HepG2 (cell line): ENCODE data around the gene TLNRD1. TPM values are rescaled to one million over a fixed set of nuclear protein-coding genes. Genes with fewer than 3 reads are reported as not detected.

Source experiments
- ARNT2 ChIP-seq: sonication (generic); formaldehyde crosslinking; IDR thresholded peaks from 2 replicates; pipeline ENCODE4 v1.8.0; 2022; ENCODE audit warnings: mild to moderate bottlenecking, low read depth, missing genetic modification reagents, moderate library complexity
- KLF12 ChIP-seq: sonication (generic); formaldehyde crosslinking; IDR thresholded peaks from 2 replicates; pipeline ENCODE4 v1.4.0; 2020; ENCODE audit warnings: missing genetic modification reagents, borderline replicate concordance
- MYPOP ChIP-seq: sonication (generic); formaldehyde crosslinking; IDR thresholded peaks from 2 replicates; pipeline ENCODE4 v1.8.1; 2023; ENCODE audit warnings: mild to moderate bottlenecking, moderate library complexity, missing genetic modification reagents
- SP2 ChIP-seq: sonication (generic); formaldehyde crosslinking; IDR thresholded peaks from 2 replicates; pipeline ENCODE4 v1.5.1; 2020; ENCODE audit warnings: mild to moderate bottlenecking, missing genetic modification reagents
- ZBTB43 ChIP-seq: sonication (generic); formaldehyde crosslinking; conservative IDR thresholded peaks from 2 replicates; pipeline ENCODE4 v1.4.0; 2020; ENCODE audit warnings: missing genetic modification reagents
- ZFX ChIP-seq: sonication (generic); formaldehyde crosslinking; IDR thresholded peaks from 2 replicates; pipeline ENCODE4 v1.4.0; 2020; ENCODE audit warnings: mild to moderate bottlenecking, low read depth, missing genetic modification reagents, moderate library complexity
- ZNF275 ChIP-seq: sonication (generic); formaldehyde crosslinking; IDR thresholded peaks from 2 replicates; pipeline ENCODE4 v1.8.0; 2022; ENCODE audit warnings: missing genetic modification reagents, mild to moderate bottlenecking, inconsistent platforms, borderline replicate concordance
- ZNF777 ChIP-seq: sonication (generic); formaldehyde crosslinking; IDR thresholded peaks from 2 replicates; pipeline ENCODE4 v1.4.0; 2020; ENCODE audit warnings: missing genetic modification reagents
- ZXDC ChIP-seq: sonication (generic); formaldehyde crosslinking; IDR thresholded peaks from 2 replicates; pipeline ENCODE4 v1.5.0; 2020; ENCODE audit warnings: mild to moderate bottlenecking, missing genetic modification reagents
- polyA plus RNA-seq, 8 experiments: library from polyadenylated mRNA; depleted of rRNA in 3 of 8; stranded (reverse) in 7 of 8; unstranded in 1 of 8; fragments of >200 nt; fragmentation: Illumina TruSeq in 4 of 8; extraction: Trizol in 4 of 8; gene quantifications; 2 replicates each; pipeline versions ENCODE4 v1.2.1 to v1.2.3, GENCODE V29; 2011 to 2016; ENCODE audit warnings: low read depth in 4 of 8, missing spikeins in 1 of 8, mixed read lengths in 1 of 8; ENCODE audit not compliant: insufficient read depth in 1 of 8
- total RNA-seq, 5 experiments: library from RNA; depleted of rRNA; stranded (reverse); fragments of >200 nt; fragmentation: Illumina TruSeq; extraction: Trizol; gene quantifications; 2 replicates each; pipeline ENCODE4 v1.2.3, GENCODE V29; 2016; ENCODE audit warnings: low read depth in 1 of 5

The TLNRD1 gene
- total and polyA plus RNA-seq, 2 of the 13 experiments (the other 11 are each of a cell fraction or from before 2014, with no cell fraction given) = 3.4 to 5.3 TPM

- TF ChIP-seq ZNF275 (CRISPR knock-in tag) (no peak), MYPOP (CRISPR knock-in tag) (no peak), KLF12 (peak; percentile 28; the same call in 1 of the 2 replicates), ARNT2 (CRISPR knock-in tag) (peak; percentile 22), ZBTB43 (CRISPR knock-in tag) (peak; percentile 75; the same call in 1 of the 2 replicates), SP2 (CRISPR knock-in tag) (peak; percentile 21; the same call in 1 of the 2 replicates), ZNF777 (CRISPR knock-in tag) (peak; percentile 80), ZFX (peak; percentile 13), ZXDC (CRISPR knock-in tag) (no peak)
Measured at GRCh38 chr15:81001152-81002008, 657 bp downstream of the TLNRD1 start (continued).
